ENCODE data around the gene ESR1. TPM values are rescaled to one million over a fixed set of nuclear protein-coding genes. Genes with fewer than 3 reads are reported as not detected.
A peak's percentile ranks its signal among the peaks of the same experiment; 100 is the strongest.

Gene ESR1
- total RNA-seq, 2 experiments from 2014 or later: 0.06 TPM; not detected in 1

GRCh38 chr6:151762817-151763216, 44.7 kb upstream of the ESR1 start:
- H3K4me3 ChIP-seq (ENCODE audit: low read depth, low read length, poor library complexity, severe bottlenecking): no peak overlapping the region
- no peaks in the 10 kb centered on the region for H3K9me3 ChIP-seq (ENCODE audit: low read length)
- no peaks in the 10 kb centered on the region for H3K4me1 ChIP-seq (ENCODE audit: insufficient read depth, low read length, poor library complexity, severe bottlenecking)
- no peaks in the 10 kb centered on the region for H3K79me2 ChIP-seq (ENCODE audit: insufficient read depth, low read depth, low read length)
- TF ChIP-seq CTCF (conservative IDR thresholded peaks at IDR 0.05; ENCODE audit: low read length): no peak
- no peak for TF ChIP-seq EZH2phosphoT487 (IDR thresholded peaks at IDR 0.05; ENCODE audit: borderline replicate concordance, low read depth, low read length)
- POLR2A ChIA-PET: no interaction called here
- intact Hi-C loops (cut with micrococcal nuclease; ENCODE audit: unreplicated experiment): no loop called here
- H2AFZ ChIP-seq (ENCODE audit: low read length): no peak overlapping the region
- H4K20me1 ChIP-seq (ENCODE audit: insufficient read depth, low read length): no peaks in the 10 kb centered on the region
- H3K9me2 ChIP-seq (ENCODE audit: insufficient read depth, low read length): no peaks in the 10 kb centered on the region
- no TSS peak for BruUV-seq (replicated peaks)
- no peak overlapping the region for H3K27ac ChIP-seq (ENCODE audit: low read depth, low read length, poor library complexity, severe bottlenecking)
- no peak for DNase-seq (ENCODE audit: low spot score)
- no peaks in the 10 kb centered on the region for H3K36me3 ChIP-seq (ENCODE audit: insufficient read depth, low read length)
- no peak overlapping the region for H3K4me2 ChIP-seq (ENCODE audit: low read length)
- CTCF ChIA-PET (ENCODE audit: unreplicated experiment): no interaction called here

- no peak for DNase-seq (ENCODE audit: low spot score)
- H4K20me1 ChIP-seq (ENCODE audit: insufficient read depth, low read length): no peaks in the 10 kb centered on the region
- POLR2A ChIA-PET: no interaction called here
- H3K27ac ChIP-seq (ENCODE audit: low read depth, low read length, poor library complexity, severe bottlenecking): no peak overlapping the region
- TF ChIP-seq CTCF (conservative IDR thresholded peaks at IDR 0.05; ENCODE audit: low read length) (0 out of 2 replicates have a peak, but pooled peaks have one; percentile 9), EZH2phosphoT487 (IDR thresholded peaks at IDR 0.05; ENCODE audit: borderline replicate concordance, low read depth, low read length) (no peak)
- H3K9me2 ChIP-seq (ENCODE audit: insufficient read depth, low read length): no peaks in the 10 kb centered on the region
- BruUV-seq (replicated peaks): no TSS peak
- CTCF ChIA-PET (ENCODE audit: unreplicated experiment): no interaction called here
- no peaks in the 10 kb centered on the region for H3K9me3 ChIP-seq (ENCODE audit: low read length)
- no peak overlapping the region for H3K4me3 ChIP-seq (ENCODE audit: low read depth, low read length, poor library complexity, severe bottlenecking)
- H2AFZ ChIP-seq (ENCODE audit: low read length): no peak overlapping the region
- intact Hi-C loops (cut with micrococcal nuclease; ENCODE audit: unreplicated experiment): no loop called here
- no peaks in the 10 kb centered on the region for H3K4me1 ChIP-seq (ENCODE audit: insufficient read depth, low read length, poor library complexity, severe bottlenecking)
- H3K79me2 ChIP-seq (ENCODE audit: insufficient read depth, low read depth, low read length): no peaks in the 10 kb centered on the region
- no peak overlapping the region for H3K4me2 ChIP-seq (ENCODE audit: low read length)
- H3K36me3 ChIP-seq (ENCODE audit: insufficient read depth, low read length): no peaks in the 10 kb centered on the region
Observed at GRCh38 chr6:151763303-151763702, 44.2 kb upstream of the ESR1 start.

- peak; percentile 33 for DNase-seq (ENCODE audit: low spot score)
- no peaks in the 10 kb centered on the region for H3K36me3 ChIP-seq (ENCODE audit: insufficient read depth, low read length)
- no peak overlapping the region for H3K27ac ChIP-seq (ENCODE audit: low read depth, low read length, poor library complexity, severe bottlenecking)
- H3K4me1 ChIP-seq (ENCODE audit: insufficient read depth, low read length, poor library complexity, severe bottlenecking): no peaks in the 10 kb centered on the region
- no peaks in the 10 kb centered on the region for H3K9me2 ChIP-seq (ENCODE audit: insufficient read depth, low read length)
- intact Hi-C loops (cut with micrococcal nuclease; ENCODE audit: unreplicated experiment): no loop called here
- no peaks in the 10 kb centered on the region for H3K79me2 ChIP-seq (ENCODE audit: insufficient read depth, low read depth, low read length)
- H3K9me3 ChIP-seq (ENCODE audit: low read length): no peaks in the 10 kb centered on the region
- ChIA-PET CTCF (ENCODE audit: unreplicated experiment) (no interaction called here), POLR2A (no interaction called here)
- TF ChIP-seq EZH2phosphoT487 (IDR thresholded peaks at IDR 0.05; ENCODE audit: borderline replicate concordance, low read depth, low read length) (no peak), CTCF (conservative IDR thresholded peaks at IDR 0.05; ENCODE audit: low read length) (peak; percentile 78)
- no TSS peak for BruUV-seq (replicated peaks)
- no peak overlapping the region for H3K4me2 ChIP-seq (ENCODE audit: low read length)
- no peak overlapping the region for H3K4me3 ChIP-seq (ENCODE audit: low read depth, low read length, poor library complexity, severe bottlenecking)
- no peaks in the 10 kb centered on the region for H4K20me1 ChIP-seq (ENCODE audit: insufficient read depth, low read length)
- no peak overlapping the region for H2AFZ ChIP-seq (ENCODE audit: low read length)
Observed at GRCh38 chr6:151763938-151764680, 43.4 kb upstream of the ESR1 start.
